ENCODE measurements around the gene ITGA2.
A peak's percentile ranks its signal among the peaks of the same experiment; 100 is the strongest.
"Not testable (repeated sequence)": the region's sequence is repeated elsewhere in the genome, so short reads cannot be mapped to it uniquely, and the experiment has no call there.

The ITGA2 gene

GRCh38 chr5:52989025-52989780 lies at the start of gene ITGA2:
ITGA2 (plus strand) TSS chr5:52989352; CDS start chr5:52989469, 117 bp downstream.
- peak; percentile 30 for DNase-seq

GRCh38 chr5:52943285-52943684 lies 45.9 kb upstream of the ITGA2 start:
- DNase-seq, result peak; percentile 10

- DNase-seq, result no peak
Observed at GRCh38 chr5:52943808-52944207, 45.3 kb upstream of the ITGA2 start.

- DNase-seq, result no peak
Observed at GRCh38 chr5:52945040-52945439, 44.1 kb upstream of the ITGA2 start.

- DNase-seq, result no peak
Observed at GRCh38 chr5:52947208-52947607, 41.9 kb upstream of the ITGA2 start.

GRCh38 chr5:52947851-52948250 lies 41.3 kb upstream of the ITGA2 start:
- DNase-seq, result no peak

GRCh38 chr5:52948418-52949076 lies 40.6 kb upstream of the ITGA2 start:
- DNase-seq, result peak; percentile 80

GRCh38 chr5:52950686-52951085 lies 38.5 kb upstream of the ITGA2 start:
- no peak for DNase-seq

- DNase-seq, result no peak
Observed at GRCh38 chr5:52952483-52952882, 36.7 kb upstream of the ITGA2 start.

GRCh38 chr5:52956014-52956413 lies 33.1 kb upstream of the ITGA2 start:
- DNase-seq, result no peak

GRCh38 chr5:52956915-52957747 lies 32.0 kb upstream of the ITGA2 start:
- no peak for DNase-seq

- DNase-seq, result no peak
Observed at GRCh38 chr5:52961274-52961681, 27.9 kb upstream of the ITGA2 start.

GRCh38 chr5:52963636-52964035 lies 25.5 kb upstream of the ITGA2 start:
- DNase-seq, result no peak

GRCh38 chr5:52964138-52964537 lies 25.0 kb upstream of the ITGA2 start:
- no peak for DNase-seq

GRCh38 chr5:52976157-52976556 lies 13.0 kb upstream of the ITGA2 start:
- DNase-seq, result not testable (repeated sequence)

GRCh38 chr5:52977264-52977897 lies 11.8 kb upstream of the ITGA2 start:
- DNase-seq, result no peak

GRCh38 chr5:52981507-52981906 lies 7.6 kb upstream of the ITGA2 start:
- no peak for DNase-seq

- no peak for DNase-seq
Observed at GRCh38 chr5:52983731-52984636, 5.2 kb upstream of the ITGA2 start.

GRCh38 chr5:52985306-52985705 lies 3.8 kb upstream of the ITGA2 start:
- no peak for DNase-seq

GRCh38 chr5:52987711-52988331 lies 1.3 kb upstream of the ITGA2 start:
- peak; percentile 31 for DNase-seq

- no peak for DNase-seq
Observed at GRCh38 chr5:52988335-52989024, 672 bp upstream of the ITGA2 start.

All from activated CD4-positive, alpha-beta T cell treated with anti-CD3 and anti-CD28 coated beads, Interleukin-2, amount 50 U/mL, for 16 hours (primary cell).